Gastrocnemius medialis (tissue), 4 donors: ENCODE results near the gene IST1. TPM values are rescaled to one million over a fixed set of nuclear protein-coding genes. Genes with fewer than 3 reads are reported as not detected.

Experiments
- ATAC-seq, 2 donors: fragments of 150-250 bp; one replicate each; pipeline ENCODE4 v1.9.1; 2016
- DNase-seq, 2 donors: peaks; one replicate each; pipeline ENCODE4 v3.0.0-alpha.2; 2019
- H3K27ac ChIP-seq, 4 donors: fragments of 200-600 bp; sonication (generic); 1 replicate in 1 of 4; 2 replicates in 3 of 4; pipeline ENCODE4 v1.5.1; 2016 to 2018; ENCODE audit warnings: mild to moderate bottlenecking in 2 of 4, moderate library complexity in 1 of 4
- H3K27me3 ChIP-seq, 3 donors: fragments of 200-600 bp; sonication (generic) in 2 of 3; 1 replicate in 1 of 3; 2 replicates in 2 of 3; pipeline versions ENCODE4 v1.5.1 to v1.6.0; 2016 to 2019; ENCODE audit warnings: mild to moderate bottlenecking in 1 of 3, moderate library complexity in 1 of 3
- H3K36me3 ChIP-seq, 2 donors: fragments of 200-600 bp; sonication (generic) in 1 of 2; one replicate each; pipeline ENCODE4 v1.5.1; 2017 to 2018
- H3K4me1 ChIP-seq, 2 donors: fragments of 200-600 bp; sonication (generic) in 1 of 2; one replicate each; pipeline ENCODE4 v1.5.1; 2016 to 2017; ENCODE audit warnings: mild to moderate bottlenecking in 2 of 2
- H3K4me3 ChIP-seq, 4 donors: fragments of 200-600 bp; sonication (generic) in 3 of 4; 1 replicate in 1 of 4; 2 replicates in 3 of 4; pipeline ENCODE4 v1.5.1; 2016 to 2019; ENCODE audit warnings: mild to moderate bottlenecking in 2 of 4
- H3K9me3 ChIP-seq, 3 donors: fragments of 200-600 bp; sonication (generic) in 2 of 3; 1 replicate in 1 of 3; 2 replicates in 2 of 3; pipeline ENCODE4 v1.5.1; 2016 to 2019
- POLR2A ChIP-seq, 2 donors: fragments of 450-650 bp; IDR thresholded peaks; one replicate each; pipeline ENCODE4 v1.6.1; 2017; ENCODE audit warnings: antibody characterized with exemption in 2 of 2, mild to moderate bottlenecking in 2 of 2, moderate library complexity in 2 of 2
- in situ Hi-C, 4 donors: fragments of 200-750 bp; cut with MboI; loops; one replicate each; pipeline versions ENCODE4 v1.15.0 to v1.8.0; 2017; ENCODE audit warnings: low sequenced_read_pairs in 4 of 4
- intact Hi-C: fragments of 100-400 bp; cut with DNase I; formaldehyde crosslinking; loops from one replicate; pipeline ENCODE4 v1.15.1; 2023; ENCODE audit warnings: low total_unique reads
- total RNA-seq, 4 donors: library from RNA; depleted of rRNA; stranded (reverse); fragments of >200 nt; gene quantifications; one replicate each; pipeline versions ENCODE4 v1.1.0 to v1.2.3, GENCODE V29; 2016
- TF ChIP-seq, protein P1 (sequence below), 5 experiments: fragments of 450-650 bp in 3 of 5; fragments of 200-600 bp in 2 of 5; sonication (generic) in 2 of 5; IDR thresholded peaks in 4 of 5; conservative IDR thresholded peaks in 1 of 5; 1 replicate in 4 of 5; 2 replicates in 1 of 5; pipeline ENCODE4 v1.5.1; 2016 to 2019; ENCODE audit warnings: antibody characterized with exemption in 5 of 5, mild to moderate bottlenecking in 3 of 5, moderate library complexity in 3 of 5

The IST1 gene
- total RNA-seq, 4 donors from 2014 or later, result 90.8 to 141 (median 112) TPM

DNA sequence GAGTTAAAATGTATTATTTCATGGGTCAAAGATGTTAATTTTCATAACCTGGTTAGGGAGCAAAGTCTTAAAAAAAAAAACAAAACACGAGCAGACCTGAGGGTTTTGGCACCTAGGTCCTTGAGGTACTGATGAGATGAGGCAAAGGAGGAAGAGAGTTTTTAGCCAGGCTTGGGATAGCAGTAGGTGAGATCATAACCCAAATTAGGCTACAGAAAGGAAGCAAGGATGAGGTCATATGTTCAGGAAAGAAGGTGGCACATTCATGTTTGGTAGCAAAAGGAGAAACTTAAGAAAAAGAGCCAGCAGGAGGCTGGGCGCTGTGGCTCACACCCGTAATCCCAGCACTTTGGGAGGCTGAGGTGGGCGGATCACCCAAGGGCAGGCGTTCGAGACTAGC, 46.7 kb upstream of the IST1 start:
- ATAC-seq (peak; percentile 42 to 74), DNase-seq (no peak)
- TF ChIP-seq, protein P1, sequence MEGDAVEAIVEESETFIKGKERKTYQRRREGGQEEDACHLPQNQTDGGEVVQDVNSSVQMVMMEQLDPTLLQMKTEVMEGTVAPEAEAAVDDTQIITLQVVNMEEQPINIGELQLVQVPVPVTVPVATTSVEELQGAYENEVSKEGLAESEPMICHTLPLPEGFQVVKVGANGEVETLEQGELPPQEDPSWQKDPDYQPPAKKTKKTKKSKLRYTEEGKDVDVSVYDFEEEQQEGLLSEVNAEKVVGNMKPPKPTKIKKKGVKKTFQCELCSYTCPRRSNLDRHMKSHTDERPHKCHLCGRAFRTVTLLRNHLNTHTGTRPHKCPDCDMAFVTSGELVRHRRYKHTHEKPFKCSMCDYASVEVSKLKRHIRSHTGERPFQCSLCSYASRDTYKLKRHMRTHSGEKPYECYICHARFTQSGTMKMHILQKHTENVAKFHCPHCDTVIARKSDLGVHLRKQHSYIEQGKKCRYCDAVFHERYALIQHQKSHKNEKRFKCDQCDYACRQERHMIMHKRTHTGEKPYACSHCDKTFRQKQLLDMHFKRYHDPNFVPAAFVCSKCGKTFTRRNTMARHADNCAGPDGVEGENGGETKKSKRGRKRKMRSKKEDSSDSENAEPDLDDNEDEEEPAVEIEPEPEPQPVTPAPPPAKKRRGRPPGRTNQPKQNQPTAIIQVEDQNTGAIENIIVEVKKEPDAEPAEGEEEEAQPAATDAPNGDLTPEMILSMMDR (IDR thresholded peaks at IDR 0.05 in 4 of 5, conservative IDR thresholded peaks at IDR 0.05 in 1 of 5), result no peak
- TF ChIP-seq POLR2A (IDR thresholded peaks at IDR 0.05), result no peak
- H3K36me3 ChIP-seq, result peaks cover 0 to 31% of the 10 kb centered on the region in 2 donors
- no peaks in the 10 kb centered on the region for H3K27me3 ChIP-seq
- peak overlapping the region; percentile 42 to 88 (median 54) for H3K27ac ChIP-seq
- intact Hi-C loops (loop anchor here (5.0 kb wide), 1 partner anchor 34 kb away; the partner anchor contains the start of gene ZNF821), in situ Hi-C loops (no loop called here)
- H3K9me3 ChIP-seq, result no peaks in the 10 kb centered on the region
- no peak overlapping the region for H3K4me3 ChIP-seq
- H3K4me1 ChIP-seq, result peaks cover 25 to 27% of the 10 kb centered on the region in 2 donors

DNA sequence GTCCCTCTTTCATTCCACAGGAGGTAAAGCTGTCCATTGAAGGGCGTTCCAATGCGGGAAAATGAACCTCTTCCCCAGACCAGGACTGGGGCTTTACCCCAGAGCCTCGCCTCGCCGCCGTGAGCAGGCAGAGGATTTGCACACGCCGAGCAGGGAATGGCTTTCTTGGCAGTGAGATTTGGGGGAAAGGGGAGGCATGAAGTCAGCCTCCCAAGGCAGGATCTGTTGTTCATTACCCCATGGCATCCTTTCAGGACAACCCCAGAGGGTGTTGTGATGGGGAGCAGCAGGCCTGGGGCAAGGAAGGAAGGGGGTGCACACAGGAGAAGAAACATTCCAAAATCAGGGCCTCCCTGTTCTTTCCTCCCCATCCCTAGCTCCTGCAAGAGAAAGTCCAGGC, 43.6 kb upstream of the IST1 start:
- ATAC-seq, result no peak
- no peak for TF ChIP-seq POLR2A (IDR thresholded peaks at IDR 0.05)
- TF ChIP-seq, protein P1 (IDR thresholded peaks at IDR 0.05 in 4 of 5, conservative IDR thresholded peaks at IDR 0.05 in 1 of 5), result no peak
- Histone ChIP-seq H3K36me3 (peaks cover 0 to 31% of the 10 kb centered on the region in 2 donors), H3K27ac (no peak overlapping the region), H3K9me3 (no peaks in the 10 kb centered on the region), H3K27me3 (no peaks in the 10 kb centered on the region), H3K4me1 (peaks cover 21 to 26% of the 10 kb centered on the region in 2 donors), H3K4me3 (no peak overlapping the region)
- no peak for DNase-seq
- in situ Hi-C loops (no loop called here), intact Hi-C loops (no loop called here)

DNA sequence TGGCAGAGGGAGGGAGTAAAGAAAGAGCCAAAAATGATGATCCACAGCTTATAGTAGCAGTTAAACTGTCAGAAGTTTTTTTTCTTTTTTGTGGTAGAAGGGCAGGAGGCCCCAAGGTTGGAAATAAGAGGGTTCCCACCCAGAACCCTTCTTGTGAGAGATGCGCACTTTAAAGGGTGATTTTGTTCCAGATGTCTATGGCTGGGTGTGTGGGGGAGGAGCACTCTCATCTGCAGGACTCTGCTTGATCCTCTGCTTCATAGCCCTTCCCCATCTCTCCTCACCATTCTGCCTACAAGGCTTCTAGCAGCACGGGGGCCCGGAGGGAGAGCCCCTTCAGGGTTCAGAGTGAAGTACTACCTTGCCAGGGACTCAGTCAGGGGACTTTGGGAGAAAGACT, 43.2 kb upstream of the IST1 start:
- no peak for DNase-seq
- no peaks in the 10 kb centered on the region for H3K9me3 ChIP-seq
- no peak for TF ChIP-seq POLR2A (IDR thresholded peaks at IDR 0.05)
- TF ChIP-seq, protein P1 (IDR thresholded peaks at IDR 0.05 in 4 of 5, conservative IDR thresholded peaks at IDR 0.05 in 1 of 5), result no peak
- no peak overlapping the region for H3K4me3 ChIP-seq
- H3K36me3 ChIP-seq, result peaks cover 0 to 31% of the 10 kb centered on the region in 2 donors
- intact Hi-C loops (no loop called here), in situ Hi-C loops (no loop called here)
- H3K4me1 ChIP-seq, result peaks cover 20 to 22% of the 10 kb centered on the region in 2 donors
- H3K27me3 ChIP-seq, result no peaks in the 10 kb centered on the region
- no peak for ATAC-seq
- H3K27ac ChIP-seq, result no peak overlapping the region

DNA sequence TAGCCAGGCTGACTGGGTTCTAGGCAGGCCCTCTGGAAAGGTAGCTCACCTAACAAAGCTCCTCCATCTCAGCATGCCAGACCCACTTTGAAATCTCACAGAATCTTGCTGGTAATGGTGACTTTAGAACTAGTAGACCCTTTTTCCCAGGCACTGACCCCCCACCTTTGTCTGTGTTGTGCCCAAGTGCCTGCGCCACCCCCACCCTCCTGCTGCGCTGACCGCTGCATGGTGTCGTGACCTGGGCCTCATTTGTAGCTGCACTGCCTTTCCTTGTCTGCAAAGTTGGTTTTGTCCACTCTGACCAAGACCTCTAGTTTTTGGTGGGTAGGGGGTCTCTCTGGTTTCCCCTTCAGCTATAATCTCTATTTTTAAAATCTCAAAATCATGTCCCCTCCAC, 42.8 kb upstream of the IST1 start:
- Histone ChIP-seq H3K9me3 (no peaks in the 10 kb centered on the region), H3K4me1 (peaks cover 18 to 20% of the 10 kb centered on the region in 2 donors), H3K4me3 (no peak overlapping the region), H3K36me3 (peaks cover 0 to 31% of the 10 kb centered on the region in 2 donors), H3K27me3 (no peaks in the 10 kb centered on the region), H3K27ac (no peak overlapping the region)
- intact Hi-C loops (no loop called here), in situ Hi-C loops (no loop called here)
- TF ChIP-seq POLR2A (IDR thresholded peaks at IDR 0.05), result no peak
- TF ChIP-seq, protein P1 (IDR thresholded peaks at IDR 0.05 in 4 of 5, conservative IDR thresholded peaks at IDR 0.05 in 1 of 5), result no peak
- DNase-seq, result no peak
- ATAC-seq, result no peak

DNA sequence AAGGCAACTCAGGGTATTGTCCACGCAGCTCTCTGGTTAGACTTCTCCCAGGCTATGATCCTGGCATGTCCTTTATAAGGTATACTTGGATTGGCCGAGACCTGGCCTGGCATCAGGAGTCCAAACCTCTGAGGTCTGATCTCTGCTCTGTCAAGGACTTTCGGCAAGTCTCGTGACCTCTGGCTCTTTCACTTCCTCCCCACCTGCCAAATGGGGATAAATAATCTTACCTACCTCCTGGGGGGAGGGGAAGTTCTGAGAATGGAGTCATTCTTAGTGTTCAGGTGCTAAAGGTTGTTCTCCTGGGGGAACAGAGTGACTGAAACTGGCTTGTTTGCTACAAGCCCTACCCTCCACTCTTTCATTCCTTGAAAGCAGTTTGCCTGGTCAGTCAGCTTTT, 41.9 kb upstream of the IST1 start:
- intact Hi-C loops, result no loop called here
- no peak for DNase-seq
- Histone ChIP-seq H3K4me3 (no peak overlapping the region), H3K27me3 (no peaks in the 10 kb centered on the region), H3K27ac (peak overlapping the region in 1 of 4 donors; percentile 8), H3K9me3 (no peaks in the 10 kb centered on the region), H3K4me1 (peaks cover 13 to 17% of the 10 kb centered on the region in 2 donors), H3K36me3 (peaks cover 0 to 31% of the 10 kb centered on the region in 2 donors)
- TF ChIP-seq POLR2A (IDR thresholded peaks at IDR 0.05), result no peak
- TF ChIP-seq, protein P1 (IDR thresholded peaks at IDR 0.05 in 4 of 5, conservative IDR thresholded peaks at IDR 0.05 in 1 of 5), result no peak
- in situ Hi-C loops, result no loop called here
- ATAC-seq, result no peak
